Neural progenitor cell (in vitro differentiated cells): ENCODE results near the gene MESD. TPM values are rescaled to one million over a fixed set of nuclear protein-coding genes. Genes with fewer than 3 reads are reported as not detected.

ENCODE experiments used
- DNase-seq: peaks from one replicate; pipeline ENCODE4 v3.0.0-alpha.2; 2016; ENCODE audit warnings: low spot score
- H2AFZ ChIP-seq: fragments of 200-600 bp; sonication (generic); replicated peaks from 2 replicates; pipeline ENCODE4 v1.6.1; 2016; ENCODE audit warnings: antibody characterized with exemption
- H3F3A ChIP-seq: fragments of 200-600 bp; sonication (generic); 2 replicates; pipeline ENCODE4 v1.6.1; 2016; ENCODE audit warnings: antibody characterized with exemption, low read depth
- H3K27ac ChIP-seq: fragments of 200-600 bp; sonication (generic); 2 replicates; pipeline ENCODE4 v1.5.1; 2016; ENCODE audit warnings: mild to moderate bottlenecking
- H3K27me3 ChIP-seq: fragments of 200-600 bp; sonication (generic); 2 replicates; pipeline ENCODE4 v1.6.1; 2016; ENCODE audit warnings: mild to moderate bottlenecking, moderate library complexity
- H3K36me3 ChIP-seq: fragments of 200-600 bp; sonication (generic); 2 replicates; pipeline ENCODE4 v1.5.1; 2016
- H3K4me1 ChIP-seq: fragments of 200-600 bp; sonication (generic); 2 replicates; pipeline ENCODE4 v1.6.1; 2016; ENCODE audit warnings: mixed run types
- H3K4me2 ChIP-seq: fragments of 200-600 bp; sonication (generic); 2 replicates; pipeline ENCODE4 v1.6.1; 2016
- H3K4me3 ChIP-seq: fragments of 200-600 bp; sonication (generic); 2 replicates; pipeline ENCODE4 v1.5.1; 2016
- H3K79me2 ChIP-seq: fragments of 200-600 bp; sonication (generic); 2 replicates; pipeline ENCODE4 v1.6.1; 2016; ENCODE audit warnings: low read depth
- H3K9ac ChIP-seq: fragments of 200-600 bp; sonication (generic); 2 replicates; pipeline ENCODE4 v1.6.1; 2016
- H3K9me3 ChIP-seq: fragments of 200-600 bp; sonication (generic); 2 replicates; pipeline ENCODE4 v1.5.1; 2016; ENCODE audit warnings: low read depth
- H4K20me1 ChIP-seq: fragments of 200-600 bp; sonication (generic); 2 replicates; pipeline ENCODE4 v1.6.1; 2016; ENCODE audit warnings: low read depth
- H3K27ac Mint-ChIP-seq: 3 replicates; pipeline ENCODE4 v1.8.0; 2021; ENCODE audit warnings: mixed read lengths
- H3K27me3 Mint-ChIP-seq: 2 replicates; pipeline ENCODE4 v1.8.0; 2022; ENCODE audit warnings: low read depth, mild to moderate bottlenecking, inconsistent platforms, moderate library complexity, mixed read lengths; ENCODE audit not compliant: insufficient read depth
- H3K36me3 Mint-ChIP-seq: 3 replicates; pipeline ENCODE4 v1.8.0; 2021; ENCODE audit warnings: mixed read lengths
- H3K4me1 Mint-ChIP-seq: 3 replicates; pipeline ENCODE4 v1.8.0; 2021; ENCODE audit warnings: mixed read lengths
- H3K4me3 Mint-ChIP-seq: 3 replicates; pipeline ENCODE4 v1.8.0; 2021; ENCODE audit warnings: mild to moderate bottlenecking, moderate library complexity, mixed read lengths
- H3K9me3 Mint-ChIP-seq: 3 replicates; pipeline ENCODE4 v1.8.0; 2020; ENCODE audit warnings: mixed read lengths
- CTCF ChIP-seq: fragments of 200-600 bp; sonication (generic); IDR thresholded peaks from 2 replicates; pipeline ENCODE4 v1.5.1; 2017; ENCODE audit warnings: antibody characterized with exemption, mild to moderate bottlenecking
- EZH2 ChIP-seq: fragments of 200-600 bp; sonication (generic); IDR thresholded peaks from 2 replicates; pipeline ENCODE4 v1.6.1; 2017; ENCODE audit warnings: antibody characterized with exemption, mild to moderate bottlenecking, moderate library complexity
- EZH2phosphoT487 ChIP-seq: fragments of 200-600 bp; sonication (generic); IDR thresholded peaks from 2 replicates; pipeline ENCODE4 v1.6.1; 2017; ENCODE audit warnings: antibody characterized with exemption
- total RNA-seq: library from RNA; depleted of rRNA; stranded (reverse); fragments of >200 nt; gene quantifications from 2 replicates; pipeline ENCODE4 v1.2.3, GENCODE V29; 2015; ENCODE audit warnings: low replicate concordance

Gene MESD
- total RNA-seq, 1 donor from 2014 or later, result 31.5 TPM

GRCh38 chr15:80936288-80937078, 53.1 kb downstream of the MESD start:
- no peaks in the 10 kb centered on the region for H3K36me3 Mint-ChIP-seq

DNA sequence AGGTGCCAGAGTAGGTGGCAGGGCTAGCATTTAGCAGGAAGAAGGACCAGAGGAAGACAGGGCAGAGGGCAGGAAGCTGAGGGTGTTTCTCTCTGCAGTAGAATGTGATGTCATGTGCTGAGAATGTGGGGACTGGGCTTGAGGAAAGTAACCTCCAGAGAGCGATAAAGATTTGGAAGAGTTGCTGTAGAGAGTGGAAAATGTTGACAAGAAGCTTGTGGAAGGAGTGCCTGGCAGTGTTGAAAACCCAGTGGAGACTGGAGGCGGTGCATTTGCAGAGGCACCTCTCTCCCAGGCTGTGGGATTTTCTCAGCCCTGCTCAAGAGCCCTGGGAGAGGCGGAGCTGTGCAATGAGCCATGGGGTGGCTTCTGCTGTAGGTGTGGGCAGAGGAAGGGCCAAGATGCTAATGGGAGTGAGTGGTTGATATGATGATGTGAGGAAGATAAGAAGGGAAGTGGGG, 54.8 kb downstream of the MESD start:
- Mint-ChIP-seq H3K4me1 (peaks cover 4% of the 10 kb centered on the region), H3K36me3 (no peaks in the 10 kb centered on the region), H3K9me3 (no peaks in the 10 kb centered on the region), H3K27ac (no peak overlapping the region), H3K27me3 (peaks cover 2% of the 10 kb centered on the region), H3K4me3 (no peak overlapping the region)
- no peaks in the 10 kb centered on the region for H3K4me1 ChIP-seq
- no peak for DNase-seq
- H2AFZ ChIP-seq, result no peak overlapping the region
- no peaks in the 10 kb centered on the region for H3K9me3 ChIP-seq
- TF ChIP-seq EZH2, result no peak
- TF ChIP-seq CTCF, result no peak
- TF ChIP-seq EZH2phosphoT487, result no peak
- H3F3A ChIP-seq, result no peaks in the 10 kb centered on the region
- no peak overlapping the region for H3K4me3 ChIP-seq
- no peaks in the 10 kb centered on the region for H3K36me3 ChIP-seq
- H3K27ac ChIP-seq, result no peak overlapping the region
- H3K9ac ChIP-seq, result no peak overlapping the region
- H3K79me2 ChIP-seq, result no peaks in the 10 kb centered on the region
- H3K27me3 ChIP-seq, result no peaks in the 10 kb centered on the region
- no peak overlapping the region for H3K4me2 ChIP-seq
- no peaks in the 10 kb centered on the region for H4K20me1 ChIP-seq

More at GRCh38 chr15:80936288-80937078, 53.1 kb downstream of the MESD start:
- H3K9me3 ChIP-seq, result no peaks in the 10 kb centered on the region
- H3K36me3 ChIP-seq, result no peaks in the 10 kb centered on the region
- H3K4me3 ChIP-seq, result no peak overlapping the region
- no peak overlapping the region for H3K4me3 Mint-ChIP-seq
- peaks cover 4% of the 10 kb centered on the region for H3K4me1 Mint-ChIP-seq
- DNase-seq, result no peak
- no peaks in the 10 kb centered on the region for H3K27me3 ChIP-seq
- no peak overlapping the region for H3K4me2 ChIP-seq
- no peak overlapping the region for H3K9ac ChIP-seq
- no peaks in the 10 kb centered on the region for H3K4me1 ChIP-seq
- no peaks in the 10 kb centered on the region for H3K9me3 Mint-ChIP-seq
- no peak overlapping the region for H2AFZ ChIP-seq
- H3K27me3 Mint-ChIP-seq, result peaks cover 2% of the 10 kb centered on the region
- TF ChIP-seq EZH2phosphoT487, result no peak
- TF ChIP-seq EZH2, result no peak
- peak; percentile 15 for TF ChIP-seq CTCF
- H3K27ac ChIP-seq, result no peak overlapping the region
- H3K79me2 ChIP-seq, result no peaks in the 10 kb centered on the region
- H4K20me1 ChIP-seq, result no peaks in the 10 kb centered on the region
- no peaks in the 10 kb centered on the region for H3F3A ChIP-seq
- H3K27ac Mint-ChIP-seq, result no peak overlapping the region

- Mint-ChIP-seq H3K27ac (no peak overlapping the region), H3K9me3 (no peaks in the 10 kb centered on the region), H3K4me1 (peaks cover 4% of the 10 kb centered on the region), H3K4me3 (no peak overlapping the region), H3K36me3 (peaks cover 5% of the 10 kb centered on the region), H3K27me3 (peaks cover 2% of the 10 kb centered on the region)
- Histone ChIP-seq H3K4me2 (no peak overlapping the region), H3K79me2 (no peaks in the 10 kb centered on the region), H3K36me3 (no peaks in the 10 kb centered on the region), H3F3A (no peaks in the 10 kb centered on the region), H3K9me3 (no peaks in the 10 kb centered on the region), H3K4me3 (no peak overlapping the region), H3K9ac (no peak overlapping the region), H2AFZ (no peak overlapping the region), H3K27ac (no peak overlapping the region), H3K4me1 (no peaks in the 10 kb centered on the region), H4K20me1 (no peaks in the 10 kb centered on the region), H3K27me3 (no peaks in the 10 kb centered on the region)
- DNase-seq, result no peak
- TF ChIP-seq EZH2 (no peak), CTCF (no peak), EZH2phosphoT487 (no peak)
Observed at GRCh38 chr15:80932989-80933388, 56.6 kb downstream of the MESD start.
